AG04450 (cell line): Measurements from ENCODE around the gene MEN1. TPM values are rescaled to one million over a fixed set of nuclear protein-coding genes. Genes with fewer than 3 reads are reported as not detected.

Experiments used
- CTCF ChIA-PET: fragments of 300-600, 350-600 bp; formaldehyde crosslinking; extraction: SDS; loops from one replicate; lab custom pipeline; 2022; ENCODE audit warnings: antibody characterized with exemption, inconsistent platforms; lab: Charles Lee
- POLR2A ChIA-PET: fragments of 350-600 bp; formaldehyde crosslinking; extraction: SDS; loops from one replicate; lab custom pipeline; 2021; ENCODE audit warnings: antibody characterized with exemption, inconsistent platforms; lab: Yijun Ruan, JAX
- DNase-seq: peaks from one replicate; pipeline ENCODE4 v3.0.0-alpha.2; 2011; ENCODE audit warnings: low read depth, low spot score
- H3K27ac ChIP-seq: one replicate; pipeline ENCODE4 v1.5.1; 2012; ENCODE audit warnings: low read depth, low read length, control low read depth
- H3K27me3 ChIP-seq: one replicate; pipeline ENCODE4 v1.6.0; 2012; ENCODE audit warnings: low read length; ENCODE audit not compliant: control insufficient read depth, insufficient read depth
- H3K4me3 ChIP-seq: 2 replicates; pipeline ENCODE4 v1.5.1; 2011; ENCODE audit warnings: mild to moderate bottlenecking, low read depth, low read length, control low read depth
- H3K9me3 ChIP-seq: 2 replicates; pipeline ENCODE4 v1.5.1; 2012; ENCODE audit warnings: low read length; ENCODE audit not compliant: control insufficient read depth, insufficient read depth
- polyA minus RNA-seq: library from RNA; depleted of rRNA, polyadenylated mRNA; stranded (reverse); fragments of >200 nt; gene quantifications from 2 replicates; pipeline ENCODE4 v1.2.3, GENCODE V29; 2011; rRNA and poly(A)+ RNA removed
- polyA plus RNA-seq: library from polyadenylated mRNA; depleted of rRNA; stranded (reverse); fragments of >200 nt; gene quantifications from 2 replicates; pipeline ENCODE4 v1.2.3, GENCODE V29; 2011; rRNA removed
- TF ChIP-seq, protein P1 (sequence below): IDR thresholded peaks from 2 replicates; pipeline ENCODE4 v1.5.1; 2011; ENCODE audit warnings: low read depth, low read length, control low read depth, inconsistent platforms

The MEN1 gene
- 15.0 and 22.3 TPM in 2 replicates for polyA plus RNA-seq
- polyA minus RNA-seq: 11.5 and 17.1 TPM in 2 replicates

- no peak within 1 kb of the TSS for H3K27ac ChIP-seq
- TF ChIP-seq, protein P1, sequence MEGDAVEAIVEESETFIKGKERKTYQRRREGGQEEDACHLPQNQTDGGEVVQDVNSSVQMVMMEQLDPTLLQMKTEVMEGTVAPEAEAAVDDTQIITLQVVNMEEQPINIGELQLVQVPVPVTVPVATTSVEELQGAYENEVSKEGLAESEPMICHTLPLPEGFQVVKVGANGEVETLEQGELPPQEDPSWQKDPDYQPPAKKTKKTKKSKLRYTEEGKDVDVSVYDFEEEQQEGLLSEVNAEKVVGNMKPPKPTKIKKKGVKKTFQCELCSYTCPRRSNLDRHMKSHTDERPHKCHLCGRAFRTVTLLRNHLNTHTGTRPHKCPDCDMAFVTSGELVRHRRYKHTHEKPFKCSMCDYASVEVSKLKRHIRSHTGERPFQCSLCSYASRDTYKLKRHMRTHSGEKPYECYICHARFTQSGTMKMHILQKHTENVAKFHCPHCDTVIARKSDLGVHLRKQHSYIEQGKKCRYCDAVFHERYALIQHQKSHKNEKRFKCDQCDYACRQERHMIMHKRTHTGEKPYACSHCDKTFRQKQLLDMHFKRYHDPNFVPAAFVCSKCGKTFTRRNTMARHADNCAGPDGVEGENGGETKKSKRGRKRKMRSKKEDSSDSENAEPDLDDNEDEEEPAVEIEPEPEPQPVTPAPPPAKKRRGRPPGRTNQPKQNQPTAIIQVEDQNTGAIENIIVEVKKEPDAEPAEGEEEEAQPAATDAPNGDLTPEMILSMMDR: no peak
- POLR2A ChIA-PET: interaction anchor here (0.7 to 1.6 kb wide), 4 partner anchors 8 to 68 kb away, joined by 3 to 8 read pairs (median 6); partner anchors contain the start of gene EHD1
Measured at GRCh38 chr11:64810271-64810890, at the start of gene MEN1. MEN1 (minus strand) TSS chr11:64810551; CDS start chr11:64810109, 442 bp downstream.

GRCh38 chr11:64859542-64860414 lies 49.4 kb upstream of the MEN1 start:
- Histone ChIP-seq H3K4me3 (no peak overlapping the region), H3K9me3 (peaks cover 7% of the 10 kb centered on the region; the same call in 1 of the 2 replicates), H3K27me3 (no peaks in the 10 kb centered on the region), H3K27ac (no peak overlapping the region)
- TF ChIP-seq, protein P1: no peak
- DNase-seq: no peak
- ChIA-PET POLR2A (interaction anchor here (0.9 to 1.0 kb wide), 2 partner anchors 9 to 18 kb away, joined by 3 read pairs; partner anchors contain the start of gene EHD1), CTCF (interaction anchor here (0.7 to 3.0 kb wide), 3 partner anchors 15 to 34 kb away, joined by 3 to 12 read pairs (median 11); partner anchors contain the start of gene CDC42BPG)

More at GRCh38 chr11:64810271-64810890, at the start of gene MEN1:
- CTCF ChIA-PET: interaction anchor here (1.0 kb wide), 1 partner anchor 121 kb away, joined by 3 read pairs; no protein-coding TSS in a partner anchor
- no peaks in the 10 kb centered on the region for H3K27me3 ChIP-seq
- H3K9me3 ChIP-seq: no peaks in the 10 kb centered on the region
- peak within 1 kb of the TSS; percentile 80 for H3K4me3 ChIP-seq
- peak; percentile 84 for DNase-seq

- H3K27ac ChIP-seq: peak overlapping the region; percentile 11
- POLR2A ChIA-PET: interaction anchor here (1.0 kb wide), 1 partner anchor 20 kb away, joined by 3 read pairs; the partner anchor contains the start of gene EHD1
- CTCF ChIA-PET: no interaction called here
Measured at GRCh38 chr11:64858467-64859263, 48.3 kb upstream of the MEN1 start.

GRCh38 chr11:64857485-64857884 lies 47.1 kb upstream of the MEN1 start:
- TF ChIP-seq, protein P1: no peak
- no peak overlapping the region for H3K4me3 ChIP-seq
- peak overlapping the region; percentile 11 for H3K27ac ChIP-seq
- no peaks in the 10 kb centered on the region for H3K27me3 ChIP-seq
- no peak for DNase-seq
- POLR2A ChIA-PET: interaction anchor here (3.3 kb wide), 1 partner anchor 21 kb away, joined by 18 read pairs; the partner anchor contains the start of gene EHD1
- H3K9me3 ChIP-seq: peaks cover 13% of the 10 kb centered on the region; the same call in 1 of the 2 replicates
- CTCF ChIA-PET: interaction anchor here (0.6 kb wide), 1 partner anchor 407 kb away, joined by 3 read pairs; no protein-coding TSS in a partner anchor

More at GRCh38 chr11:64858467-64859263, 48.3 kb upstream of the MEN1 start:
- Histone ChIP-seq H3K27me3 (no peaks in the 10 kb centered on the region), H3K9me3 (peaks cover 13% of the 10 kb centered on the region; the same call in 1 of the 2 replicates), H3K4me3 (no peak overlapping the region)
- TF ChIP-seq, protein P1: no peak
- DNase-seq: no peak
